ENCODE data around the gene SLC32A1.

The SLC32A1 gene

GRCh38 chr20:38700926-38701325 is 23.4 kb upstream of the SLC32A1 start:
- Histone ChIP-seq H3K9me3 (ENCODE audit: insufficient read depth, low read depth, low read length) (no peaks in the 10 kb centered on the region), H3K27me3 (ENCODE audit: insufficient read depth, low read length) (peaks cover 24% of the 10 kb centered on the region; the same call in 1 of the 2 replicates), H3K27ac (ENCODE audit: low read length) (no peak overlapping the region), H3K4me1 (ENCODE audit: insufficient read depth, low read length) (peaks cover 6% of the 10 kb centered on the region; the same call in 1 of the 2 replicates), H3K36me3 (ENCODE audit: insufficient read depth, low read depth, low read length) (no peaks in the 10 kb centered on the region), H3K4me3 (ENCODE audit: low read length) (no peak overlapping the region), H3K9ac (ENCODE audit: low read depth, low read length) (no peak overlapping the region)

DNA sequence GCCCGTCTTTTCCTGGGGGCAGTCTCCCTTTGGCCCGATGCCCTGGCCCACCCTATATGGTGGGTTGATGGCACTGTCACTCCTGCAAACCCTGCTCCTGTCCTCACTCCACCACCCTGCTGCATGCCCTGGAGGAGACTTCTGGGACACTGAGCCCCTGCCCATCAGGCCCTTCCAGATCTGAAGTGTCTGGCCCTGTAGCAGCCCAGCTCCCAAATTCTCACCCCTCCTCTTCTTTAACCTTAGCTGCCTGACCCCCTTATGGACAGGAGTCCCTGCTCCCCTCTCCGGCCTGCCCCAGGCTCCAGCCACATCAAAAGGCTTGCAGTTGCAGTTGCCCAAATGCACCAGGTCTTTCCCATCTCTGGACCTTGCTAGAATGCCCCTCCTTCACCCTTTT is 20.8 kb upstream of the SLC32A1 start:
- no peak overlapping the region for H3K27ac ChIP-seq (ENCODE audit: low read length)
- H3K9ac ChIP-seq (ENCODE audit: low read depth, low read length), result no peak overlapping the region
- H3K36me3 ChIP-seq (ENCODE audit: insufficient read depth, low read depth, low read length), result no peaks in the 10 kb centered on the region
- H3K9me3 ChIP-seq (ENCODE audit: insufficient read depth, low read depth, low read length), result no peaks in the 10 kb centered on the region
- peaks cover 14% of the 10 kb centered on the region; the same call in 1 of the 2 replicates for H3K27me3 ChIP-seq (ENCODE audit: insufficient read depth, low read length)
- peaks cover 6% of the 10 kb centered on the region; the same call in 1 of the 2 replicates for H3K4me1 ChIP-seq (ENCODE audit: insufficient read depth, low read length)
- no peak overlapping the region for H3K4me3 ChIP-seq (ENCODE audit: low read length)

- H3K9ac ChIP-seq (ENCODE audit: low read depth, low read length), result no peak overlapping the region
- no peak overlapping the region for H3K4me3 ChIP-seq (ENCODE audit: low read length)
- peaks cover 14% of the 10 kb centered on the region; the same call in 1 of the 2 replicates for H3K27me3 ChIP-seq (ENCODE audit: insufficient read depth, low read length)
- H3K27ac ChIP-seq (ENCODE audit: low read length), result no peak overlapping the region
- no peaks in the 10 kb centered on the region for H3K9me3 ChIP-seq (ENCODE audit: insufficient read depth, low read depth, low read length)
- H3K4me1 ChIP-seq (ENCODE audit: insufficient read depth, low read length), result peaks cover 6% of the 10 kb centered on the region; the same call in 1 of the 2 replicates
- H3K36me3 ChIP-seq (ENCODE audit: insufficient read depth, low read depth, low read length), result no peaks in the 10 kb centered on the region
Measured at GRCh38 chr20:38704136-38704535, 20.1 kb upstream of the SLC32A1 start.

GRCh38 chr20:38706509-38706908 is 17.8 kb upstream of the SLC32A1 start:
- H3K27me3 ChIP-seq (ENCODE audit: insufficient read depth, low read length), result peaks cover 14% of the 10 kb centered on the region; the same call in 1 of the 2 replicates
- no peak overlapping the region for H3K9ac ChIP-seq (ENCODE audit: low read depth, low read length)
- H3K36me3 ChIP-seq (ENCODE audit: insufficient read depth, low read depth, low read length), result no peaks in the 10 kb centered on the region
- no peaks in the 10 kb centered on the region for H3K9me3 ChIP-seq (ENCODE audit: insufficient read depth, low read depth, low read length)
- H3K4me1 ChIP-seq (ENCODE audit: insufficient read depth, low read length), result no peaks in the 10 kb centered on the region
- no peak overlapping the region for H3K4me3 ChIP-seq (ENCODE audit: low read length)
- no peak overlapping the region for H3K27ac ChIP-seq (ENCODE audit: low read length)

DNA sequence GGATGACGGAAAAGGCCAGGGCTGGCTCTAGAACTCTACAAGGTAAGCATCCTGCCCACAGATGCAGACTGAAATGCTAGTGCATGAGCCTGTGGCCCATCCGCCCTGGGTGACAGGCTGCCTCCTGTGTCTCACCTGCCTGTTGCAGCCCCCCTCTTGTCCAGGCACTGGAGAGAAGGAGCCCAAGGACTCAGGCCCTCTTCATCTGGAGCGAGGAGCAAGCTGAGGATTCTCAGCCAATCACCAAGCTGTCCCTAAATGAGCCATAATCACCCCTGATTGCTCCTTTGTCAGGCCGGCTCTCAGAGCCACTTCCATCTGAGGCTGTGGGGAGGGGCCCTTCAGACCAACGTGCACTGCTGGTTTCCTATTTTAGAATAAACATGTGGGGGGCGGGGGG is 10.0 kb upstream of the SLC32A1 start:
- Histone ChIP-seq H3K4me3 (ENCODE audit: low read length) (no peak overlapping the region), H3K4me1 (ENCODE audit: insufficient read depth, low read length) (no peaks in the 10 kb centered on the region), H3K27me3 (ENCODE audit: insufficient read depth, low read length) (peaks cover 42% of the 10 kb centered on the region), H3K36me3 (ENCODE audit: insufficient read depth, low read depth, low read length) (no peaks in the 10 kb centered on the region), H3K9me3 (ENCODE audit: insufficient read depth, low read depth, low read length) (no peaks in the 10 kb centered on the region), H3K9ac (ENCODE audit: low read depth, low read length) (no peak overlapping the region), H3K27ac (ENCODE audit: low read length) (no peak overlapping the region)

DNA sequence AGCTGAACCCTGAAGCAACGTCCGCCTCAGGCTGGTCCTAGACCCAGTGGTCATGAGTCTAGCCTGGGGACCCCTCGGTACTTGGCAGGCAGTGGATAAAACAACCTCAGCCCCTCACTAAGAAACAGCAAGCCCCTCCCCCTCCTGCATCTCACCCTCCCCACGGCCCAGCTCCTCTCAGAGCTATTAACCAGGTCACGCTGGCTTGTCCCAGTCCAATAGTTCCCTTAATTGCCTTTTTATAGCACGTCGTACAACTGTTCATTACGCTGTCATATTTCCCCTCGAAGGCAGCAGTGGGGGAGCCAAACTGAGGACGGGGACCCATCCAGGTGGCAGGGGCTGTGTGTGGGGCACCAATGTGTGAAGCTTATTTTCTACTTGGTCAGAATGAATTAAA is 8.6 kb upstream of the SLC32A1 start:
- no peak overlapping the region for H3K9ac ChIP-seq (ENCODE audit: low read depth, low read length)
- H3K36me3 ChIP-seq (ENCODE audit: insufficient read depth, low read depth, low read length), result no peaks in the 10 kb centered on the region
- H3K27ac ChIP-seq (ENCODE audit: low read length), result no peak overlapping the region
- H3K27me3 ChIP-seq (ENCODE audit: insufficient read depth, low read length), result peaks cover 56% of the 10 kb centered on the region
- H3K9me3 ChIP-seq (ENCODE audit: insufficient read depth, low read depth, low read length), result no peaks in the 10 kb centered on the region
- no peak overlapping the region for H3K4me3 ChIP-seq (ENCODE audit: low read length)
- no peaks in the 10 kb centered on the region for H3K4me1 ChIP-seq (ENCODE audit: insufficient read depth, low read length)

GRCh38 chr20:38722683-38723016 is 1.6 kb upstream of the SLC32A1 start:
- peak overlapping the region; percentile 54; the same call in 1 of the 2 replicates for H3K4me3 ChIP-seq (ENCODE audit: low read length)
- peaks cover 7% of the 10 kb centered on the region; the same call in 1 of the 2 replicates for H3K4me1 ChIP-seq (ENCODE audit: insufficient read depth, low read length)
- no peak overlapping the region for H3K9ac ChIP-seq (ENCODE audit: low read depth, low read length)
- H3K27me3 ChIP-seq (ENCODE audit: insufficient read depth, low read length), result peaks cover 100% of the 10 kb centered on the region
- H3K36me3 ChIP-seq (ENCODE audit: insufficient read depth, low read depth, low read length), result no peaks in the 10 kb centered on the region
- H3K9me3 ChIP-seq (ENCODE audit: insufficient read depth, low read depth, low read length), result peaks cover 4% of the 10 kb centered on the region; the same call in 1 of the 2 replicates
- no peak overlapping the region for H3K27ac ChIP-seq (ENCODE audit: low read length)

GRCh38 chr20:38723017-38723847 is 1.1 kb upstream of the SLC32A1 start:
- H3K4me3 ChIP-seq (ENCODE audit: low read length), result peak overlapping the region; percentile 54
- H3K9ac ChIP-seq (ENCODE audit: low read depth, low read length), result no peak overlapping the region
- no peak overlapping the region for H3K27ac ChIP-seq (ENCODE audit: low read length)
- peaks cover 4% of the 10 kb centered on the region; the same call in 1 of the 2 replicates for H3K9me3 ChIP-seq (ENCODE audit: insufficient read depth, low read depth, low read length)
- peaks cover 100% of the 10 kb centered on the region for H3K27me3 ChIP-seq (ENCODE audit: insufficient read depth, low read length)
- peaks cover 10% of the 10 kb centered on the region; the same call in 1 of the 2 replicates for H3K4me1 ChIP-seq (ENCODE audit: insufficient read depth, low read length)
- no peaks in the 10 kb centered on the region for H3K36me3 ChIP-seq (ENCODE audit: insufficient read depth, low read depth, low read length)

DNA sequence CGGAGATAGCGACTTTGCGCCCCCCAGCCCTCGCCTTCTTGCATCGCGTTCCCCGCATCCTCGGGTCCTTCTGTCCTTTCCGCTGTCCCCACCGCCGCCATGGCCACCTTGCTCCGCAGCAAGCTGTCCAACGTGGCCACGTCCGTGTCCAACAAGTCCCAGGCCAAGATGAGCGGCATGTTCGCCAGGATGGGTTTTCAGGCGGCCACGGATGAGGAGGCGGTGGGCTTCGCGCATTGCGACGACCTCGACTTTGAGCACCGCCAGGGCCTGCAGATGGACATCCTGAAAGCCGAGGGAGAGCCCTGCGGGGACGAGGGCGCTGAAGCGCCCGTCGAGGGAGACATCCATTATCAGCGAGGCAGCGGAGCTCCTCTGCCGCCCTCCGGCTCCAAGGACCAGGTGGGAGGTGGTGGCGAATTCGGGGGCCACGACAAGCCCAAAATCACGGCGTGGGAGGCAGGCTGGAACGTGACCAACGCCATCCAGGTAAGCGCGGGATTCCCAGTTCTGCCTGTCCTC is 401 bp downstream of the SLC32A1 start:
- no peaks in the 10 kb centered on the region for H3K36me3 ChIP-seq (ENCODE audit: insufficient read depth, low read depth, low read length)
- H3K9me3 ChIP-seq (ENCODE audit: insufficient read depth, low read depth, low read length), result peaks cover 6% of the 10 kb centered on the region; the same call in 1 of the 2 replicates
- H3K27ac ChIP-seq (ENCODE audit: low read length), result no peak overlapping the region
- peaks cover 100% of the 10 kb centered on the region for H3K27me3 ChIP-seq (ENCODE audit: insufficient read depth, low read length)
- H3K4me3 ChIP-seq (ENCODE audit: low read length), result peak overlapping the region; percentile 43; the same call in 1 of the 2 replicates
- no peak overlapping the region for H3K9ac ChIP-seq (ENCODE audit: low read depth, low read length)
- peaks cover 10% of the 10 kb centered on the region; the same call in 1 of the 2 replicates for H3K4me1 ChIP-seq (ENCODE audit: insufficient read depth, low read length)

- H3K27ac ChIP-seq (ENCODE audit: low read length), result no peak overlapping the region
- peak overlapping the region; percentile 43 for H3K4me3 ChIP-seq (ENCODE audit: low read length)
- H3K36me3 ChIP-seq (ENCODE audit: insufficient read depth, low read depth, low read length), result no peaks in the 10 kb centered on the region
- no peak overlapping the region for H3K9ac ChIP-seq (ENCODE audit: low read depth, low read length)
- peaks cover 10% of the 10 kb centered on the region; the same call in 1 of the 2 replicates for H3K4me1 ChIP-seq (ENCODE audit: insufficient read depth, low read length)
- H3K9me3 ChIP-seq (ENCODE audit: insufficient read depth, low read depth, low read length), result peaks cover 10% of the 10 kb centered on the region; the same call in 1 of the 2 replicates
- peaks cover 100% of the 10 kb centered on the region for H3K27me3 ChIP-seq (ENCODE audit: insufficient read depth, low read length)
Measured at GRCh38 chr20:38725148-38725901, 1.0 kb downstream of the SLC32A1 start.

DNA sequence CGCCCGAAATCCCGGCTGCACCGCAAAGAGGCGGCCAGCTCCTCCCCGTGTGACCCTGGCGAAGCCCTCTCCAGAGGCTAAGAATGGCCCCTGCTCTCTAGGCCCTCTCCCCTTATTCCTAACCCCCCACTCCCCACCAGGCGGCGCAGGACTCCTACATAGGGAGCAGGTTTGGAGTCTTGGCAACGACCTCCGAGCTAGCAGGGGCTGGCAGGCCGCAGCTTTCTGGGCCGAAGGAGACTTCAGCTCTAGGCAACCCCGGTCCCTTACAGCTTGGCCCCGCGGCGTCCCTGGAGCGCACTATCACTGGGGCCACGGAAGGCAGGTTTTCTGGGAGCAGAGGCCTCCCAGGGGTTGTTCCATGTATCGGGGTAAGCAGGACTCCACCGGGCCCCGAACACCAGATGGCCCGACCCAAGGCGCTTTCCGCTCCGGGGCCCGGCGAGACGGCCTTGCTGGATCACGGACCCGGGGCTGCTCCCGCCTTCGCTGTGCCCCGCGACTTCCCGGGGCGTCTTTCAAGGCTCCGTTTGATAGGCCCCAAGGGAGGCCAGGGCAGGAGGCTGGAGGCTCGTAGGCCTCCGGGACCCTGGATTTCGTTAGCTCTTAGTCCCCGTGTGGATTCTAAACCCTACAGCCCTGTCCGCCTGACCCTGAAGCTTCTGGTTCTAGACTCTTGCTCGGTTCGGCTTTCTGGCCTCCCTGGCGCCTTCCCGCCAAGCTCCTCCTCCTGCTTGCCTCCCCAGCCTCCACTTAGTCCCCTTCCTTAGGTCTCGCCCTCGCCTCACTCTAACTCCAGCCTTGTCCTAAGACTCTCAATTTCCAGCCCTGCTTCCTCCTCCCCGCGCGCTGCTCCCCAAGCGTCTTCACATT is 1.9 kb downstream of the SLC32A1 start:
- Histone ChIP-seq H3K4me3 (ENCODE audit: low read length) (peak overlapping the region; percentile 43), H3K9me3 (ENCODE audit: insufficient read depth, low read depth, low read length) (peaks cover 10% of the 10 kb centered on the region; the same call in 1 of the 2 replicates), H3K27me3 (ENCODE audit: insufficient read depth, low read length) (peaks cover 100% of the 10 kb centered on the region), H3K36me3 (ENCODE audit: insufficient read depth, low read depth, low read length) (no peaks in the 10 kb centered on the region), H3K27ac (ENCODE audit: low read length) (no peak overlapping the region), H3K9ac (ENCODE audit: low read depth, low read length) (no peak overlapping the region), H3K4me1 (ENCODE audit: insufficient read depth, low read length) (peaks cover 10% of the 10 kb centered on the region; the same call in 1 of the 2 replicates)

Data from iPS-20b (cell line).